ENCODE measurements around the gene VWC2L. TPM values are rescaled to one million over a fixed set of nuclear protein-coding genes. Genes with fewer than 3 reads are reported as not detected.

Gene VWC2L
- total and polyA plus RNA-seq, 2 donors (not counting 1 experiment from before 2014, with no cell fraction given) = not detected

GRCh38 chr2:214591366-214591765 is 180.5 kb downstream of the VWC2L start:
- H3K79me2 ChIP-seq (ENCODE audit: control insufficient read depth, insufficient read depth, low read length) = no peaks in the 10 kb centered on the region
- no peak overlapping the region for H3K4me3 ChIP-seq (ENCODE audit: control extremely low read depth in 1 of 5, extremely low read depth in 1 of 5, insufficient read depth in 1 of 5, low read depth in 2 of 5, low read length in 4 of 5)
- no peak overlapping the region for H3K4me3 Mint-ChIP-seq
- H3K4me1 Mint-ChIP-seq = no peaks in the 10 kb centered on the region
- no peaks in the 10 kb centered on the region for H3K36me3 ChIP-seq (replicated peaks in 1 of 2; ENCODE audit: control extremely low read depth in 1 of 2, control insufficient read depth in 1 of 2, extremely low read depth in 1 of 2, insufficient read depth in 2 of 2, low read length in 1 of 2)
- ATAC-seq (ENCODE audit: low read depth) = no peak
- no peak for DNase-seq
- H3K4me2 ChIP-seq (replicated peaks; ENCODE audit: low read depth, low read length, poor library complexity, severe bottlenecking) = no peak overlapping the region
- H3K4me1 ChIP-seq (ENCODE audit: control insufficient read depth in 2 of 2, insufficient read depth in 2 of 2, low read length in 2 of 2) = no peaks in the 10 kb centered on the region
- WGBS (ENCODE audit: insufficient coverage) = no CpG with 5 or more reads among the region's 1 CpG
- no peak overlapping the region for H3K9ac ChIP-seq (ENCODE audit: low read length)
- H3K27ac ChIP-seq (ENCODE audit: low read length in 2 of 2) = no peak overlapping the region
- H3K9me3 ChIP-seq (ENCODE audit: control extremely low read depth in 1 of 3, control insufficient read depth in 2 of 3, insufficient read depth in 1 of 3, low read length in 2 of 3) = no peaks in the 10 kb centered on the region
- ChIA-PET CTCF (no interaction called here), POLR2A (no interaction called here)
- H3K9me3 Mint-ChIP-seq (ENCODE audit: insufficient read depth) = peaks cover 3% of the 10 kb centered on the region
- no peaks in the 10 kb centered on the region for H3K27me3 Mint-ChIP-seq
- no peak overlapping the region for H2AFZ ChIP-seq (ENCODE audit: insufficient read depth, low read depth, low read length, poor library complexity, severe bottlenecking)
- no peaks in the 10 kb centered on the region for H3K27me3 ChIP-seq (replicated peaks in 1 of 4; ENCODE audit: control extremely low read depth in 1 of 4, control insufficient read depth in 3 of 4, insufficient read depth in 4 of 4, low read length in 3 of 4)
- no peak overlapping the region for H3K27ac Mint-ChIP-seq
- intact Hi-C loops (cut with micrococcal nuclease) = no loop called here
- H4K20me1 ChIP-seq (ENCODE audit: control insufficient read depth, insufficient read depth, low read length, poor library complexity, severe bottlenecking) = no peaks in the 10 kb centered on the region
- TF ChIP-seq EZH2 (IDR thresholded peaks at IDR 0.05; ENCODE audit: borderline replicate concordance, insufficient read depth, low read depth, low read length, poor library complexity, severe bottlenecking) (no peak), CTCF (IDR thresholded peaks at IDR 0.05) (no peak)

GRCh38 chr2:214592011-214592410 is 181.2 kb downstream of the VWC2L start:
- no peak for TF ChIP-seq CTCF (IDR thresholded peaks at IDR 0.05)
- TF ChIP-seq EZH2 (IDR thresholded peaks at IDR 0.05; ENCODE audit: borderline replicate concordance, insufficient read depth, low read depth, low read length, poor library complexity, severe bottlenecking) = no peak

More at GRCh38 chr2:214592011-214592410, 181.2 kb downstream of the VWC2L start:
- H3K4me1 ChIP-seq (ENCODE audit: control insufficient read depth in 2 of 2, insufficient read depth in 2 of 2, low read length in 2 of 2) = no peaks in the 10 kb centered on the region
- no peak overlapping the region for H3K27ac Mint-ChIP-seq
- intact Hi-C loops (cut with micrococcal nuclease) = no loop called here
- CTCF ChIA-PET = no interaction called here
- H3K27me3 ChIP-seq (replicated peaks in 1 of 4; ENCODE audit: control extremely low read depth in 1 of 4, control insufficient read depth in 3 of 4, insufficient read depth in 4 of 4, low read length in 3 of 4) = no peaks in the 10 kb centered on the region
- POLR2A ChIA-PET = no interaction called here
- H3K36me3 ChIP-seq (replicated peaks in 1 of 2; ENCODE audit: control extremely low read depth in 1 of 2, control insufficient read depth in 1 of 2, extremely low read depth in 1 of 2, insufficient read depth in 2 of 2, low read length in 1 of 2) = no peaks in the 10 kb centered on the region
- H3K4me3 Mint-ChIP-seq = no peak overlapping the region
- no peak overlapping the region for H3K4me3 ChIP-seq (ENCODE audit: control extremely low read depth in 1 of 5, extremely low read depth in 1 of 5, insufficient read depth in 1 of 5, low read depth in 2 of 5, low read length in 4 of 5)
- DNase-seq (no peak), ATAC-seq (ENCODE audit: low read depth) (no peak)
- H4K20me1 ChIP-seq (ENCODE audit: control insufficient read depth, insufficient read depth, low read length, poor library complexity, severe bottlenecking) = no peaks in the 10 kb centered on the region
- WGBS (ENCODE audit: insufficient coverage) = 80% methylated on average over 1 of the region's 4 CpGs
- H3K9me3 Mint-ChIP-seq (ENCODE audit: insufficient read depth) = peaks cover 3% of the 10 kb centered on the region
- H3K4me2 ChIP-seq (replicated peaks; ENCODE audit: low read depth, low read length, poor library complexity, severe bottlenecking) = no peak overlapping the region
- H3K27ac ChIP-seq (ENCODE audit: low read length in 2 of 2) = no peak overlapping the region
- H3K27me3 Mint-ChIP-seq = no peaks in the 10 kb centered on the region
- H3K79me2 ChIP-seq (ENCODE audit: control insufficient read depth, insufficient read depth, low read length) = no peaks in the 10 kb centered on the region
- no peak overlapping the region for H2AFZ ChIP-seq (ENCODE audit: insufficient read depth, low read depth, low read length, poor library complexity, severe bottlenecking)
- H3K9ac ChIP-seq (ENCODE audit: low read length) = no peak overlapping the region
- H3K4me1 Mint-ChIP-seq = no peaks in the 10 kb centered on the region
- no peaks in the 10 kb centered on the region for H3K9me3 ChIP-seq (ENCODE audit: control extremely low read depth in 1 of 3, control insufficient read depth in 2 of 3, insufficient read depth in 1 of 3, low read length in 2 of 3)

Measured in B cell (primary cell).